RWPE1 (cell line): Measurements from ENCODE around the gene SSTR3.

Source experiments
- CTCF ChIA-PET: fragments of 350-600 bp; sonication (Branson Sonifier 250); formaldehyde crosslinking; extraction: SDS; loops from one replicate; lab custom pipeline; 2021; lab: Yijun Ruan, JAX
- POLR2A ChIA-PET: fragments of 400-600 bp; formaldehyde crosslinking; extraction: SDS; loops from one replicate; lab custom pipeline; 2020; ENCODE audit warnings: antibody characterized with exemption; ENCODE audit not compliant: low non-redundant PET; lab: Yijun Ruan, JAX
- DNase-seq: peaks from one replicate; pipeline ENCODE4 v3.0.0; 2012; ENCODE audit warnings: low spot score
- H3K27ac ChIP-seq: fragments of 450-650 bp; 2 replicates; pipeline ENCODE4 v1.5.1; 2017
- CTCF ChIP-seq: fragments of 450-650 bp; conservative IDR thresholded peaks from 2 replicates; pipeline ENCODE4 v1.5.1; 2017; ENCODE audit warnings: low read depth, mild to moderate bottlenecking

Gene SSTR3

GRCh38 chr22:37211075-37211865 is 1.0 kb downstream of the SSTR3 start:
- ChIA-PET POLR2A (no interaction called here), CTCF (interaction anchor here (1.1 kb wide), 1 partner anchor 12 kb away, joined by 5 read pairs; no protein-coding TSS in a partner anchor)
- DNase-seq = no peak
- no peak for TF ChIP-seq CTCF
- H3K27ac ChIP-seq = no peak overlapping the region

- H3K27ac ChIP-seq = no peak overlapping the region
- ChIA-PET CTCF (interaction anchor here (1.1 kb wide), 1 partner anchor 11 kb away, joined by 5 read pairs; no protein-coding TSS in a partner anchor), POLR2A (no interaction called here)
- no peak for DNase-seq
- TF ChIP-seq CTCF = no peak
These were observed 2.1 kb downstream of the SSTR3 start for GRCh38 chr22:37210041-37210803.

- CTCF ChIA-PET = no interaction called here
- POLR2A ChIA-PET = no interaction called here
- no peak overlapping the region for H3K27ac ChIP-seq
- no peak for DNase-seq
- TF ChIP-seq CTCF = no peak
These were observed 3.0 kb downstream of the SSTR3 start for GRCh38 chr22:37209140-37209845.

GRCh38 chr22:37208401-37209139 is 3.7 kb downstream of the SSTR3 start:
- no peak for TF ChIP-seq CTCF
- no peak overlapping the region for H3K27ac ChIP-seq
- no peak for DNase-seq
- POLR2A ChIA-PET = no interaction called here
- CTCF ChIA-PET = interaction anchor here (0.5 kb wide), 1 partner anchor 165 kb away, joined by 3 read pairs; no protein-coding TSS in a partner anchor

- no peak for TF ChIP-seq CTCF
- no peak for DNase-seq
- ChIA-PET CTCF (no interaction called here), POLR2A (no interaction called here)
- H3K27ac ChIP-seq = no peak overlapping the region
These were observed 4.3 kb downstream of the SSTR3 start for GRCh38 chr22:37207981-37208380.
